GM18507 (cell line): ENCODE results near the gene PAPOLB.

ENCODE experiments used
- DNase-seq: peaks from one replicate; pipeline ENCODE4 v3.0.0; 2011; ENCODE audit warnings: low read depth; ENCODE audit not compliant: insufficient read length; ENCODE audit errors: extremely low spot score
- FAIRE-seq: peaks from 2 replicates; lab custom pipeline; 2011; peaks lifted over from hg19 to GRCh38; lab: Jason Lieb, UNC

Gene PAPOLB

DNA sequence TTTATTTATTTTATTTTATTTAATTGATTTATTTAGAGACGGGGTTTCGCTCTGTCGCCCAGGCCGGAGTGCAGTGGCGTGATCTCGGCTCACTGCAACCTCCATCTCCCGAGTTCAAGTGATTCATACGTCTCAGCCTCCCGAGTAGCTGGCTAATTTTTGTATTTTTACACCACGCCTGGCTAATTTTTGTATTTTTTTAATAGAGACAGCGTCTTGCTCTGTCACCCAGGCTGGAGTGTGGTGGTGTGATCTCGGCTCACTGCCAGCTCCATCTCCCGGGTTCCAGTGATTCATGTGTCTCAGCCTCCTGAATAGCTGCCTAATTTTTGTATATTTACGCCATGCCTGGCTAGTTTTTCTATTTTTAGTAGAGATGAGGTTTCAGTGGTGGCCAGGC, 52.2 kb downstream of the PAPOLB start:
- FAIRE-seq (no peak), DNase-seq (no peak)

DNA sequence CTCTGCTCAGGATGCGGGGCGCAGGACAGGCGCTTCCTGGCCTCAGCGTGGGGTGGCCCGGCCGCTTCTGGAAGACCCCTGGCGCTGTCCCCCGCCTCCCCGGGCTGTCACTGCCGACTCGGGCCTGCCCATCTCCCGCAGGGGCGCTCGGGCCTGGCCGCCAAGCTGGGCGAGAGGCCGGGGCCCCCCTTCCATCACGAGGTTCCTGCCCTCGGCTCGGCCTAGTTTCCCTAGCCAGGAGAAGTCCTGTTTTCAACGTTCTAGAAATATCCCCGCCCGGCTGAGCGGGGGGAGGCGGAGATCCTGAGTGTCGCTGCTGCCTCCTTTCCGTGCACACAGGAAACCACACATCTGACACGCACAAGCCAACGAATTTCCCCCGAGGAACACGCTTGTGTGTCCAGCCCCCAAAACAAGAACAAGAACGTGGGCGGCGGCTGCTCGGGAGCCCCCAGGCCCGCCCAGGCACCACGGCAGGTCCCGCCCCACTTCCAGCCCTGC, 52.7 kb downstream of the PAPOLB start:
- DNase-seq, result no peak
- no peak for FAIRE-seq

DNA sequence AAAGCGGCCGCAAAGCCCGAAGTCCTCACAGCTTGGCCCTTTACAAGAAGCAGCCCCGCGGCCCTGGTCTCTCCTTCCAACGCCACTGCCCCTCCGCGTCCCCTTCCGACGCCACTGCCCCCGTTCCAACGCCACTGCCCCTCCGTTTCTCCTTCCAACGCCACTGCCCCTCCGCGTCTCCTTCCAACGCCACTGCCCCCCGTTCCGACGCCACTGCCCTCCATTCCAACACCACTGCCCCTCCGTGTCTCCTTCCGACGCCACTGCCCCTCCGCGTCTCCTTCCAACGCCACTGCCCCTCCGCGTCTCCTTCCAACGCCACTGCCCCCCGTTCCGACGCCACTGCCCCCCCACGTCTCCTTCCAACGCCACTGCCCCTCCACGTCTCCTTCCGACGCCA, 53.3 kb downstream of the PAPOLB start:
- DNase-seq (no peak), FAIRE-seq (no peak)

DNA sequence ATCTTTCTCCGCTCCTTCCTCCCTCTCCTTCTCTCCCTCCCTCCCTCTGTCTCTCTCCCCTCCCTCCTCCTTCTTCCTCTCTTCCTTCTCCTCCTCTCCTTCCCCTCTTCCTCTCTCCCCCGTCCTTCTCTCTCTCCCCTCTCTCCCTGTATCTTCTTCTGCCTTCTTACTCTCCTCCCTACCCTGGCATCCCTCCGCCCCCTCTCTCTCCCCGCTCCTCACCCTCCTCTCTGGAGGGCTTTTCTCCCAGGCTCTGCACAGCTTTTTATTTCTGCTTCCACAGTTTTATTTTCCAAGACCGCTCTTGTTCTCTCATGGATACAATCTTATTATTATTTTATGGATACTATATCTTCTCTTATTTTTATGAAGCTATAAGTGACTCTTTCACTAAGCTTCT, 53.8 kb downstream of the PAPOLB start:
- FAIRE-seq, result no peak
- DNase-seq, result no peak
